A172 (cell line): ENCODE results near the gene C11orf98. TPM values are rescaled to one million over a fixed set of nuclear protein-coding genes. Genes with fewer than 3 reads are reported as not detected.
"Not testable (repeated sequence)": the region's sequence is repeated elsewhere in the genome, so short reads cannot be mapped to it uniquely, and the experiment has no call there.

Source experiments
- DNase-seq: peaks from one replicate; pipeline ENCODE4 v3.0.0-alpha.2; 2015; ENCODE audit warnings: low spot score
- total RNA-seq: library from RNA; depleted of rRNA; stranded (reverse); fragments of >200 nt; shearing (Covaris generic); gene quantifications from 2 replicates; pipeline ENCODE4 v1.2.3, GENCODE V29; 2014; rRNA removed

The C11orf98 gene
- 100 and 104 TPM in 2 replicates for total RNA-seq

DNA sequence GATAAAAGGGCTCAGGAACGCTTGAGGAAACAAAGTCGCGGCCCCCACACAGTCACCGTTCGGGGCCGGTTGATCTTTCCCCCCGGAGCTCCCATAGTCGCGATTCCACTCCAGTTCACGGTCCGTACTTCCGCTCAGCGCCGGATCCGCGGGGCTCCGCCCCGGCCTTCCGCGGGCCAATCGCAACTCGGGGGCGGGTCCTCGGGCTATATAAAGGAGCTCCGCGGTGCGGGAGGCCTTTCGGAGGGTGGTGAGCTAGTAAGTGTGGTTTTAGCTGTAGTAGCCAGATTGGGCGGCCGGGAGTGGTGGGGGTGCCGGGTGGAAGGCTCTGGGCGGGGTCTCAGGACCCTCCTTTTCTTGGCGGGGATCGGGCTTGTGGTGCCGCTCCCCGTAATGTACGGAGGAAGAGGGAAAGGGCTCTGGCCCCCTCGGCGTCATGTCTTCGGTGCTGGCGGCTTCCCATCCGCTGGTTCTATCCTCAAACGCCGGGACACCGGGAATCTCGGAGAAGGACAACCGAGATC lies at the start of gene C11orf98, which contains the start of gene CSKMT:
C11orf98 (minus strand) TSS at position 136 of the 524 bp plus-strand sequence; CDS start at position 95, 41 bp downstream.
CSKMT (plus strand) TSS at position 238 of the 524 bp plus-strand sequence. CDS start 568 bp downstream, outside the sequence.
- DNase-seq, result peak; percentile 79

DNA sequence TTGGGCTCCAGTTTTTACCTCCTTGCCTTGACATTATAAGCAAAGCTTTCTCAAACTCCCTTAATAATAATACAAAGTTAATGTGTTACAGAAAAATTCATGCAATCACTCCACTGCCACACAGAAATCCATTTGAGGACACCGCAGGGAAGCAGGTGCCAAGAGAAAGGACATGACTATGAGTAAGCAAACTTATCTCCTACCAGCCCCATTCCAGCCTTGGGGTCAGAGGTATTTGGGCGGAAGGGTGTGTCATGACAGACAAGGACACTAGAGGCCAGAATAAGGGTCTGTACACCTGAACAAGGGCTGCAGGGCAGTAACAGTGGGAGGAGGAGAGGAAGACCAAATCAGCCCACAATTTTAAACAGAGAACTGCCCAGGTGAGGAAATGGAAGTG lies 48.3 kb upstream of the C11orf98 start:
- DNase-seq, result peak; percentile 29

DNA sequence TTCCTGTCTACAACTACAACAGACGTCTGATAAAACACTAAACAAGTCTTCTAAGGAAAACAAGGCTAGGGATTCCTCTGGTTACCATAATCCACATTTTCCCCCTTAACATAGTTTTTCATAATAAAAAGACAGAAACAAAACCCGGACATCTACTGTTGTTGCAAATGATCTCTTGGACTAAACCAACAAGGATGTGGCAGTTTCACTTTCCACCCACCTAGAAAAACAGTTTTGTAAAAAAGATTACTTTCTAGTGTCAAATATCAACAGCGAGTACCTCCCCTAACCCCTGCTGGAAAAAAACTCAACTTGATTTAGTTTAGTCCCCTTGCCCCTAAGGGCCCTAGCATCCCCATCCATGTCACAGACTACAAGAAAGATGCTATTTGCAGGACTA lies 47.9 kb upstream of the C11orf98 start:
- DNase-seq, result no peak

DNA sequence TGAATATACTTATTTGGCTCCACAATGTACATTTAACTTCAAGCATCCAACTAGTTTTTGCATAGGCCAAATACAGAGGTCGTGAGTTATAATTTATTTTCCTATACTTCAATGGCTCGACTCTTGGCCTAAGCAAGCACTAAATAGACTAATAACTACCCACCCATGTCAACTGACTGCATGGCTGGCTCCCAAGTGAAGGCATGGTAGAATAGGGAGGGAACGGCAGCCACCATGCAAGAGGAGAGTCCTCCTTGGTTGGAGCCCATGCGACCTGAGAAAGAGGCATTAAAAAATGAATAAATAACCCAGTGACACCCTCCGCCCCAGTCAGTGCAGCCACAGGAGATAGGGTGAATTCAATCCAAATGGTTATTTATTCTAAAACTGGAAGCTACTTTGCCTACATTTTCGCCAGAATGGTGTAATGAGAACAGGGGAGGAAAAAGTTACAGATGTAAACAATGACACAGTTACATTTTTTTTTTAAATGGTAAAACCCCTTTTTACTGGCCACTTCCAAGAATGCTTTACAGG lies 47.3 kb upstream of the C11orf98 start:
- no peak for DNase-seq

DNA sequence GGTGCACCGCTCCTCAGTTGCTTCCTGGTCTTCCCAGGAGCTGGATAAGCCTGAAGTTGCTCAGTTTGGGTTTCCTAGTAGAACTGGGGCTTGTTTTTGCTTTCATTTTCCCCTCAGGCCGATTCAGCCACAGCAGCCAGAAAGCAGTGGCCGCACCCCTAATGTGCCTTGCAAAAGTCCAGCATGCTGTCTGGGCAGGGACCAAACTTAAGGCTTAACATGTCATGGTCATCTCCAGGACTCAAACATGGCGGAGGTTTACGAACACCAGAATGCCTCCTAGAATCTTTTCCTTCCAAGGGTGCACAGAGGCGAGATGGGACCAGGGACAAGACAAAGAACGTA lies 45.0 kb upstream of the C11orf98 start:
- DNase-seq, result peak; percentile 29

- DNase-seq, result peak; percentile 96
Observed at GRCh38 chr11:62709247-62710000, 44.4 kb upstream of the C11orf98 start.

DNA sequence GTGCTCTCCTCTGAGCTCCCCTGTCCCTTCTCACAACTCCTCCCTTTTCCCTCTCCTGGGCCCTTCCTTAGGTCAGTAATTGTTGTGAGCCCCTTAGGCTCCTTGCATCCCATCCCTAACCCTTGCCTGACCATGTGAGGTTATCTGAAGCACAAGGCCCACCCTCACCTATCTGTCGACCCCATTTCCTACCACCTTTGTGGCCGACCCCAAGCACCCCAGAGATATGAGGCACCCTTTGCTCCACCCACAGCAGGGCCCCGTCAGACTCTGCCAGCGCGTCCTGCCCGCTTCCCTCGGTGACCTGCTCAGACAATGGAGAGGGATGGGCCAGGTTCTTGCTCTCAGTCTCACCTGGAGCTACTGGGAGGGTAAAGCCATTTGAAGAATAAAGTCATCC lies 43.8 kb upstream of the C11orf98 start:
- DNase-seq, result no peak

DNA sequence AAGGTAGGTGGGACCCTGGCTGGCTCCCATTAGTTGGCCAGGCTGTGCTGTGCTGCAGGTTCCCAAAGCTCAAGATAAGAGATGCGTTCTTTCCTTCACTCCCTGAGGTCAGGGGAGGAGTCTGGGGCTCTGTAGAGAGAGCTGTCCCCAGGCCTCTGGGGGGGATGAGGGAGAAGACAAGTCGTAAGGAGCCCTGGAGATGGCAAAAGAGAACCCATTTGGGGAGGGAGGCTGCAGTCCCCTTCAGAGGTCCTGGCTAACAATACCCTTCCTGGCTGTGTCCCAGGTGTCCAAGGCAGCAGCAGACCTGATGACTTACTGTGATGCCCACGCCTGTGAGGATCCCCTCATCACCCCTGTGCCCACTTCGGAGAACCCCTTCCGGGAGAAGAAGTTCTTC lies 43.4 kb upstream of the C11orf98 start:
- no peak for DNase-seq

- no peak for DNase-seq
Observed at GRCh38 chr11:62707277-62707861, 42.4 kb upstream of the C11orf98 start, which contains the start of the genes BSCL2 and GNG3. Gene BSCL2, minus strand, starts transcription at chr11:62707424. Its CDS starts 229 bp downstream, at chr11:62707195. Gene GNG3, plus strand, starts transcription at chr11:62707676. Its CDS starts 620 bp downstream, at chr11:62708296.

DNA sequence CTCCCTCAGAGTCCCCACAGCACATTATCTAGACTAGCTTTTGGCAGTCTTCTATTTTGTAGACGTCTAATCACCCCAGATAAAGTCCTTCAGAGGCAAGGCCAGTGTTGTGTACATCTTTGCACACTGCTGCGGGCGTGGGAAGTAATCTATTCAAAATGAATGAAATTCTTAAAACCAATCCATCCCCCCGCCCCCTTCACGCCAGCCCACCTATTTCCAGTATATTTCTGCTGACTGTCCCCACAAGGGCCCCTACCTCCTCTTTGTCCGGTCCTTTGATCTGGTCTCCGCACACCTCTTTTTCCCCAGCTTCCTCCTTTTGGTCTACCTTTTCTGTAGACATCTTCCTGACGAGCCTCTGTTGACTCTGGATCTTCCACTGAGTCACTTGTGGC lies 41.8 kb upstream of the C11orf98 start:
- no peak for DNase-seq

GRCh38 chr11:62705880-62706849 lies 41.2 kb upstream of the C11orf98 start:
- DNase-seq, result peak; percentile 83

DNA sequence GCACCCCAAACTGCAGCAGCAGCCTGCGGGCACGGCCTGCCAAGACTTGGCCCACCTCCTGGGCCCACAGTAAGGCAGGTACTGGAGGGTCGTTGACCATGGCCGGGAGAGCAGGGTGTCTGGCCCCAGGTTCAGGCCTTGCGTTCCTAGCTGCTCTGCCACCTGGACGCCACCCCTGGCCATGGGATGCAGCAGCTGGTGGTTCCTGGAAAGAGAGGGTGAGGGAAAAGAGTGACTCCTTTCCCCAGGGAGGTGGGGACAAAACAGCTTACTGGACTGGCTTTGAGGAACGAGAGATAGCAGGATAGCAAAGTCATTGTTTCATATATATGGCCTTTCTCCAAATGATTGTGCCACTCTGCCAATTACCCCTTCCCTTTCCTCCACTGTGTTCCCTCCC lies 40.4 kb upstream of the C11orf98 start:
- peak; percentile 47 for DNase-seq

DNA sequence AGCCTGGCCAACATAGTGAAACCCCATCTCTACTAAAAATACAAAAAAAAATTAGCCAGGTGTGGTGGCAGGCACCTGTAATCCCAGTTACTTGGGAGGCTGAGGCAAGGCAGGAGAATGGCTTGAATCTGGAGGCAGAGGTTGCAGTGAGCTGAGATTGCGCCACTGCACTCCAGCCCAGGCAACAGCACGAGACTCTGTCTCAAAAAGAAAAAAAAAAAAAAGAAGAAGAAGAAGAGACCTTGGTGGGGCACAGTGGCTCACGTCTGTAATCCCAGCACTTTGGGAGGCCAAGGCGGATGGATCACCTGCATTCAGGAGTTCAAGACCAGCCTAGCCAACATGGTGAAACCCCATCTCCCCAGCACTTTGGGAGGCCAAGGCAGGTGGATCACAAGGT lies 38.9 kb upstream of the C11orf98 start:
- not testable (repeated sequence) for DNase-seq

DNA sequence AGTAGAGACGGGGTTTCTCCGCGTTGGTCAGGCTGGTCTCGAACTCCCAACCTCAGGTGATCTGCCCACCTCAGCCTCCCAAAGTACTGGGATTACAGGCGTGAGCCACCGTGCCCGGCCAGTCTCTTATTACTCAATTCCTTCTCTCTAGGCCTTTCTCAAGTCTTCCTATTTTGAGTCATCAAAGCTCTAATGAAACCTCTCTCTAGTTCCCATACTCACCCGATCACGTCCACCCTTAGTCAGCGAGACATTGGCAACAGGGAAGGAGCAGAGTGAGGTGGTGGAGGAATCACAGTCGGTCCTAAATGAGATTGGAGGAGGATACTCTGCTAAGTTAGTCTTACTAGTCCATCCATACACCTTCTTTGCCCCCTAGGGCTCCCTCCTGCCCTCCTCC lies 37.2 kb upstream of the C11orf98 start:
- DNase-seq, result no peak

DNA sequence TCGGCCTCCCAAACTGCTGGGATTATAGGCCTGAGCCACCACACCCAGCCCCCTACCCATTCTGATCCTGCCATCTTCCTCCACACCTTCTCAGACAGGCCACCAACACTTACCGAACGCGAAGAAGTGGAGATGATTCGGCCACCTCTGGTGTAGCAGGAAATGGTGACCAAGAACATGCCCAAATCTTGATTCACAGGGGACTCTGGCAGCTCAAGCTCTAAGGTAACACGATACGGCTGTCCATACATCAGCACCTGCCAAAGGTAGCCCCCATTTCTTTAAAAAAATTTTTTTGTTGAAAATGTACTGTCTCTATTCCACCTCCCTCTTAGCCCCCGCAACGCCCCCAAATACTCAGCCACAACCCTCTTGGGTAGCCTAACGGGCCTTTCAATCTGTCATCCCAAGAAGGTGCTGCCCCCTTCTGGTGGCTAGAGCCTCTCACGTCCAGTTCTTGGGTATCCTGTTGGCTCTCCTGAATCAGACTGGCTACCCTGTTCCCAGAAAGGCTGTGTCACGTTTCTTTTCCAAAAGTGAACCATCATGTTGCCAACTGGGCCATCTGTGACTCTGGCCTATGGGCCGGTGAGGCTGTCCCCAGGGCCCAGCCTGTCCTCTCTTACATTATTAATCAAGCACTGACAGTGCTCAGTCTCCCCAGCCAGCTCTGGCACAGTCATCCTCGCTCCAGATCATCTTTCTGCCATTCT lies 29.6 kb upstream of the C11orf98 start:
- DNase-seq, result peak; percentile 74

DNA sequence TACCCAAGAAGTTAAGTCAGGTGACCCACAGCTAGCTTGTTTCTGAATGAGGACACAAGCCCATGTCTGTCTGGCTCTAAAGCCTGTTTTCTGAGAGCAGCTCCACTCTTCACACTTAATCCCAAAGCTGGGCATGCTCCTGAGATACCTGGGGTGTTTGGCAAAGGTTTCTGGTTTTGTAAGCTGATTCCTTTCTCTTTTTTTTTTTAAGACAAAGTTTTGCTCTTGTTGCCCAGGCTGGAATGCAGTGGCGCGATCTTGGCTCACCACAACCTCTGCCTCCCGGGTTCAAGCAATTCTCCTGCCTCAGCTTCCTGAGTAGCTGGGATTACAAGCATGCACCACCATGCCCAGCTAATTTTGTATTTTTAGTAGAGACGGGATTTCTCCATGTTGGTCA lies 28.6 kb upstream of the C11orf98 start:
- not testable (repeated sequence) for DNase-seq

DNA sequence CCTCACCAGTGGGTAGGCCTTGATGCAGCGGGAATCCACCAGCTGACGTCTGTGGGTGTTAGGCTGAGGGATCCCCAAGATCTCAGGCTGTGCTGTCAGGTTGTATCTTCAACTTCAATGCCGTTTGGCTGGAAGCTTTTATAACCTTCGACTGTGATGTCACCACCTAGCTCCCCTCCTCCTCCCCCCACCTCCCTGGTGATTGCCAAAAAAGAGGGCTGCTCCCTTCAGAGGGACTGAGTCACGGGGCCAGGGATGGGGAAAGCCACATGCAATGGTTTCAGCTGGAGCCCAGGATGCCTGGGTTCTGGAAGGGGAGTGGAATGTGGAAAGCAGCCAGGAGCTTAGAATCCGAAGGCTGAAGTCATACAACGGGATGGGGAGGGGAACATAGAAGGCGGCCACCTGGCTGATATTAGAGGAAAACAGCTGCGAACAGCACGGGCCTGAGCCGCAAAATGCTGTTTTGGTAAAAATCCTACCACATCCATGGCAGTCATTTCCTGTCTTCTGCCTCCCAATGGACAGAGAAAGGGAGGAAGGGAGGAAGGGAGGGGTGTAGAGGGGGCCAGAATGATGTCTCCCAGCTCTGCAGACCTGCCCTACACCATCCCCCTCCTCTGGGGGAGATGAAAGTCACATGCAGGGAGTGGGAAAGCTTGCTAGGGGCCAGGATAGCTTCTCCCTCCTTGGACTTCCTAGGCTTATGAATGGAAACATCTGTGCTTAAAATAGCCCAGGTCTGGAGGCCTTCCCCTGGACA lies 24.6 kb upstream of the C11orf98 start, which contains the start of gene LRRN4CL:
LRRN4CL (minus strand) TSS at position 110 of the 763 bp plus-strand sequence. CDS start 1,022 bp downstream, outside the sequence.
- DNase-seq, result peak; percentile 84

GRCh38 chr11:62688491-62688890 lies 23.5 kb upstream of the C11orf98 start:
- no peak for DNase-seq

DNA sequence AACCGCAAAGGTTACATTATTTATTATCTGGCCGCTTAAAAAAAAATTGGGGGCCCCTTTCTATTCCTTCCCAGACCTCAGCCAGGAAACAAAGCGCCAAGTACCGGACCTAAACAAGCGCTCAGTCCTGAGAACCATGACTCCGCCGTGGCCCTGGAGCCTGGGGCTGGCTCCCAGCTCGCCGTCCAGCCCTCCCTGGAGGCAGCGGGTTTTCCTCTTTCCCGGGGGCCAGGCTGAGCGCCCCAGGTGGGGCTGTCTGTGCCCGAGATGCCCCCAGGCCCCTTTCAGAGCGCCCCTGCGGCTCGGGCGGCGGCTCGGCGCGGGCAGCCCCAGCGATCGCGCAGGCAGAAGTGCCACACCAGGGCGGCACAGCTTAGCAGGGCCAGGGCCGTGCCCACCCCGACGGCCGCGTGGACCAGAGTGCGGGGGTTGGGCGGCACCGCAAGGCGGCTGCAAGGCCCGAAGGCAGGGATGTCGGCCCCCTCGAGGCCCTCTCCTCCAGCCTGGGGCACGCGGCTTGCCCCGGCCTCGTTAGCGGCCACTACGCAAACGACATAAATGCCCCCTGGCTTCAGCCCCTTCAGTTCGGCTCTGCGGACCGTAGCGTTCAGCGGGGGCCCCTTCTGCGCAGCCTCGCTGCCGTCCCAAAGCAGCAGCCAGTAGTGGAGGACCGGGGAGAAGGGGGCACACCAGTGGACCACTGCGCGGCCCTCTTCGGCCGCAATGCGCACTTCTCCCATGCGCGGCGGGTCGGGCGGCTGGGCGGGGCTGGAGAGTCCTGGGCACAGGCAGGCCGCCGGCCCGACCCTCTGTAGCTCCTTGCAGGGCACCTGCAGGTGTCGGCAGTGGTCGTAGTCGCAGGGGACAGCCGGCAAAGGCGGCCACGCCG lies 22.7 kb upstream of the C11orf98 start:
- no peak for DNase-seq
